ENCODE results near the gene CABLES1. TPM values are rescaled to one million over a fixed set of nuclear protein-coding genes. Genes with fewer than 3 reads are reported as not detected.
A peak's percentile ranks its signal among the peaks of the same experiment; 100 is the strongest.
"Not testable (repeated sequence)": the region's sequence is repeated elsewhere in the genome, so short reads cannot be mapped to it uniquely, and the experiment has no call there.

The CABLES1 gene
- total RNA-seq, 2 donors from 2014 or later, result 2.7 to 5.8 TPM

- Mint-ChIP-seq H3K27ac (peak overlapping the region; percentile 37), H3K27me3 (no peaks in the 10 kb centered on the region), H3K9me3 (no peaks in the 10 kb centered on the region), H3K4me3 (no peak overlapping the region), H3K4me1 (peaks cover 20% of the 10 kb centered on the region), H3K36me3 (ENCODE audit: low read depth) (no peaks in the 10 kb centered on the region)
- ATAC-seq (replicated peaks), result no peak
These were observed 99.3 kb downstream of the CABLES1 start for GRCh38 chr18:23234619-23235018.

- no peaks in the 10 kb centered on the region for H3K27me3 Mint-ChIP-seq
- no peaks in the 10 kb centered on the region for H3K9me3 Mint-ChIP-seq
- H3K4me3 Mint-ChIP-seq, result no peak overlapping the region
- ATAC-seq (replicated peaks), result no peak
- H3K27ac Mint-ChIP-seq, result no peak overlapping the region
- no peaks in the 10 kb centered on the region for H3K36me3 Mint-ChIP-seq (ENCODE audit: low read depth)
- H3K4me1 Mint-ChIP-seq, result peaks cover 20% of the 10 kb centered on the region
These were observed 100.1 kb downstream of the CABLES1 start for GRCh38 chr18:23235336-23235735.

- H3K27ac Mint-ChIP-seq, result no peak overlapping the region
- ATAC-seq (replicated peaks), result no peak
These were observed 100.6 kb downstream of the CABLES1 start for GRCh38 chr18:23235860-23236259.

DNA sequence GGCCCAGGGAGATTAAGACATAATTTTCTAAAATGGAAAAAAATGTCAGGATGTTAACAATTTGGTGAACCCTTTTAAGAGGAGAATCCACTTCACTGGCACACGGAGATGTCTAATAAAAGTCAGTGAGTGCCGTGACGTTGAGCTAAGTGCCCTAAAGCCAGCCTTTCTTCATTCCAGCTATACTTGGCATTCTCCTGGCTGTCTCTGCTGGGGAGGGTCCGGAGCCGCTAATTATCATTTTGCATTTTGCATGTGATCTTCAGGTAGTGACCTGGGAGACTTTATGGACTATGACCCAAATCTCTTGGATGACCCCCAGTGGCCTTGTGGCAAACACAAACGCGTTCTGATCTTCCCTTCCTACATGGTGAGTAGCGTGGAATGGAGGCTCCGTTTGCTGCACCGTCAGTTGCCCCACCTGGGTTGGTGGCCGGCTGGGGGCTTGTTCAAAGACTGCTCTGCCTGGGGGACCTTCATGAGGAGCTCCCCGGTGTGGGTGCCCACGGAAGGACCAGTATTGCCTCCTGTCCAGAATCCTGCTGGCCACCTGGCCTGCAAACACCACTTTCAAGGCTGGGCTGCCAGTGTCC lies 101.7 kb downstream of the CABLES1 start:
- ATAC-seq (replicated peaks), result no peak
- no peaks in the 10 kb centered on the region for H3K27me3 Mint-ChIP-seq
- no peaks in the 10 kb centered on the region for H3K9me3 Mint-ChIP-seq
- H3K4me3 Mint-ChIP-seq, result peak overlapping the region; percentile 72
- peaks cover 13% of the 10 kb centered on the region for H3K4me1 Mint-ChIP-seq
- H3K27ac Mint-ChIP-seq, result no peak overlapping the region
- no peaks in the 10 kb centered on the region for H3K36me3 Mint-ChIP-seq (ENCODE audit: low read depth)

More at GRCh38 chr18:23235860-23236259, 100.6 kb downstream of the CABLES1 start:
- H3K9me3 Mint-ChIP-seq, result no peaks in the 10 kb centered on the region
- H3K4me3 Mint-ChIP-seq, result no peak overlapping the region
- no peaks in the 10 kb centered on the region for H3K27me3 Mint-ChIP-seq
- no peaks in the 10 kb centered on the region for H3K36me3 Mint-ChIP-seq (ENCODE audit: low read depth)
- H3K4me1 Mint-ChIP-seq, result peaks cover 20% of the 10 kb centered on the region

DNA sequence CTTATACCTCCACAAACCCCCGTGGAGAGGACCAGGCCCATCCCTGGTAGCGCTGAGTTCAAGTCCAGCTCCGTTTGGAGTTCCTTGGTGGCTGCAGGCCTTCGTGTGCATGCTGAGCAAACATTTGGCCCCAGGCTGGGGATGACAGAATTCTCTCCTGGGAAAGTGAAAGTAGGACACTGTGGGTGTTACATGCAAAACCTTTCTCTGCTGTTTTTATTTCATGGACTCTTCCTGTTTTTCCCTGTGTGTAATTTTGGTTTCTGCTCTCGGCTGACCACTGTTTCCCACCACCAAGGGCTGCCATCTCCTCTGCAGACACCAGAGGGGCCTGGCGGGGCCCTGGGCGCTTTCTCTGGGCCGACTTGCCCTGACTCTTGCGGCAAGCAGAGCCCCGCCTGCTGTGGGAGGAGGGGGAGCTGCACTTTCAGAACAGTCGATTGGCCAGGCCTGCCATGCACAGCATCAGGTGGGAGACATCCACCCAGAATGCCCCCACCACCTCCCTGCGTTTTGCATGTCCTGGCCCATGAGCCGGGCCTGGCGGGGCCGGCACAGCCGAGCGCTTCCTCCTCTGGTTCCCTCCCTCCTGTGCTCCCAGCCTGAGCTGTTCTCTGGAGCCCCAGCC lies 102.4 kb downstream of the CABLES1 start:
- Mint-ChIP-seq H3K4me1 (peaks cover 10% of the 10 kb centered on the region), H3K36me3 (ENCODE audit: low read depth) (no peaks in the 10 kb centered on the region), H3K9me3 (no peaks in the 10 kb centered on the region), H3K27me3 (no peaks in the 10 kb centered on the region), H3K4me3 (peak overlapping the region; percentile 72), H3K27ac (peak overlapping the region; percentile 89)
- peak; percentile 89 for ATAC-seq (replicated peaks)

DNA sequence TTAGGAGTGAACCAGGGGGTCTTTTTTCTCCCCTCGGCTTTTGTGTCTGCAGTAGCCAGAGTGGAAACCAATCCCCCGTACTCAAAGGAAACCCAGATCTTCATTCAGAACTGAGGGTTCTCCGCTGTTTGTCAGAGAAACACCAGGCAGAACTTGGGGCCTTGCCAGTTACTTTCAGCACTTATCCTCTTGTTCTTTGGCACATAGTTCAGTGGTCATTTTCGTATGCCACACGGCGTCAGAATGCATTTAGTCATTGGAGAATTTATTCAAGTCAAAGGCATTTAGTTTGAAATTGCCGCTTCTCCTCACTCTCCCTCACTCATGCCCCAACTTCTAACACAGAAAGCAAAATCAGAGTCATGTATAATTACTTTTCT lies 102.9 kb downstream of the CABLES1 start:
- H3K27ac Mint-ChIP-seq, result peak overlapping the region; percentile 89
- ATAC-seq (replicated peaks), result no peak
- H3K27me3 Mint-ChIP-seq, result no peaks in the 10 kb centered on the region
- peak overlapping the region; percentile 72 for H3K4me3 Mint-ChIP-seq
- H3K4me1 Mint-ChIP-seq, result peaks cover 6% of the 10 kb centered on the region
- no peaks in the 10 kb centered on the region for H3K36me3 Mint-ChIP-seq (ENCODE audit: low read depth)
- no peaks in the 10 kb centered on the region for H3K9me3 Mint-ChIP-seq

DNA sequence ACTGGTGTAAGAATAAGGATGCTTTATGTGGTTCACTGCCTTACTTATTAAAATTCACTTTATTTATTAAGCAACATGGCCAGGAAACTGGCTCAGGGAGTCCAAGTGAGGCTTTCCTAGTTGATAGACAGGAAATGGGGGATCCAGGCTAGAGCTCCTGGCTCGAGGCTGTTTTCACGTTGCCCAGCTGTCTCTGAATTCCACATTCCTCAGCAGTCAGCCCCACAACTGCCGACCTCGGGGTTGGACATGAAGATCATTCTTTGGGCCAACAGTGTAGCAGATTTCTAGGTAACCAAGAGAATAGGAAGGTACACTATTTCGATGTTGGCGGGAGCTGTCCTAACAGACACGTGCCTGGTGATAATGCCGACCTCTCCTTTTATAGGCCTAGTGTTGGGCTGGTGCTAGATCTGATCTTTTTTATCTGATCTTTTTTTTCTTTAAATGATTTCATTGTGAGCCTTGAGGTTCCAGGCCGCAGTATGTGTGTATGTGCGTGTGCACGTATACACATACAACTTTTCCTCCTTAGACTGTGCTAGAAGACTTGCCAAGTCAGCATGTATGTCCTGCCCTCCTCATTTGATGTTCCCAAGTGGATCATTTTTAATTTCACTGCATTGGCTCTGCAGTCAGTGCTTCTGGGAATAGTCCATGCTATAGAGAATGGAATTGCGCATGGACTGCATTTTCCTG lies 103.5 kb downstream of the CABLES1 start:
- Mint-ChIP-seq H3K9me3 (no peaks in the 10 kb centered on the region), H3K4me3 (peak overlapping the region; percentile 72), H3K27ac (peak overlapping the region; percentile 89), H3K36me3 (ENCODE audit: low read depth) (no peaks in the 10 kb centered on the region), H3K27me3 (no peaks in the 10 kb centered on the region), H3K4me1 (peaks cover 6% of the 10 kb centered on the region)
- ATAC-seq (replicated peaks), result no peak

- H3K27me3 Mint-ChIP-seq, result no peaks in the 10 kb centered on the region
- H3K27ac Mint-ChIP-seq, result peak overlapping the region; percentile 14
- no peak for ATAC-seq (replicated peaks)
- H3K4me1 Mint-ChIP-seq, result peaks cover 6% of the 10 kb centered on the region
- no peaks in the 10 kb centered on the region for H3K36me3 Mint-ChIP-seq (ENCODE audit: low read depth)
- H3K4me3 Mint-ChIP-seq, result no peak overlapping the region
- no peaks in the 10 kb centered on the region for H3K9me3 Mint-ChIP-seq
These were observed 104.0 kb downstream of the CABLES1 start for GRCh38 chr18:23239350-23239692.

GRCh38 chr18:23239885-23240608 lies 104.8 kb downstream of the CABLES1 start:
- no peak overlapping the region for H3K4me3 Mint-ChIP-seq
- no peaks in the 10 kb centered on the region for H3K9me3 Mint-ChIP-seq
- no peak for ATAC-seq (replicated peaks)
- H3K36me3 Mint-ChIP-seq (ENCODE audit: low read depth), result no peaks in the 10 kb centered on the region
- peak overlapping the region; percentile 14 for H3K27ac Mint-ChIP-seq
- H3K4me1 Mint-ChIP-seq, result peaks cover 6% of the 10 kb centered on the region
- no peaks in the 10 kb centered on the region for H3K27me3 Mint-ChIP-seq

DNA sequence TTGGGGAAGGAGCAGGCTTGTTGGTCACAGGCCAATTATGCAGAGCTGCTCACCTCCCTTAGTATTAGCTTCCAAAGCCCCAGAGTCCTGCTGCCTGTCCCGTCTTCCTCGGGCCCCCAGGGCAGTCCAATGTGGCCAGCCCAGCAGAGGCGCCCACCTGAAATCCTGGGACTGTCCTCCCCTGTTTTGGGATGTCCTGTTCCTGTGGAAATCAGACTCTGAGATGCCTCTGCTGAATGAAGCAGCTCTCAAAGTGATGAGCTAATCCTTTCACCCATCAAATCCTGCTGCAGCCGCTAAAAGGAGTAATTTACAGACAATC lies 105.3 kb downstream of the CABLES1 start:
- H3K4me3 Mint-ChIP-seq, result no peak overlapping the region
- H3K9me3 Mint-ChIP-seq, result no peaks in the 10 kb centered on the region
- peaks cover 6% of the 10 kb centered on the region for H3K4me1 Mint-ChIP-seq
- ATAC-seq (replicated peaks), result no peak
- no peaks in the 10 kb centered on the region for H3K27me3 Mint-ChIP-seq
- no peak overlapping the region for H3K27ac Mint-ChIP-seq
- no peaks in the 10 kb centered on the region for H3K36me3 Mint-ChIP-seq (ENCODE audit: low read depth)

GRCh38 chr18:23241833-23242496 lies 106.7 kb downstream of the CABLES1 start:
- H3K4me1 Mint-ChIP-seq; H3K27me3 Mint-ChIP-seq; H3K9me3 Mint-ChIP-seq; H3K27ac Mint-ChIP-seq; H3K36me3 Mint-ChIP-seq (ENCODE audit: low read depth); H3K4me3 Mint-ChIP-seq; ATAC-seq (replicated peaks): not testable (repeated sequence)

GRCh38 chr18:23243178-23243577 lies 107.9 kb downstream of the CABLES1 start:
- no peak for ATAC-seq (replicated peaks)
- no peaks in the 10 kb centered on the region for H3K27me3 Mint-ChIP-seq
- no peak overlapping the region for H3K4me3 Mint-ChIP-seq
- H3K36me3 Mint-ChIP-seq (ENCODE audit: low read depth), result no peaks in the 10 kb centered on the region
- no peaks in the 10 kb centered on the region for H3K9me3 Mint-ChIP-seq
- no peak overlapping the region for H3K27ac Mint-ChIP-seq
- H3K4me1 Mint-ChIP-seq, result peaks cover 4% of the 10 kb centered on the region

- Mint-ChIP-seq H3K4me1 (no peaks in the 10 kb centered on the region), H3K36me3 (ENCODE audit: low read depth) (no peaks in the 10 kb centered on the region), H3K4me3 (no peak overlapping the region), H3K27ac (no peak overlapping the region), H3K27me3 (no peaks in the 10 kb centered on the region), H3K9me3 (no peaks in the 10 kb centered on the region)
- no peak for ATAC-seq (replicated peaks)
These were observed 108.5 kb downstream of the CABLES1 start for GRCh38 chr18:23243816-23244215.

DNA sequence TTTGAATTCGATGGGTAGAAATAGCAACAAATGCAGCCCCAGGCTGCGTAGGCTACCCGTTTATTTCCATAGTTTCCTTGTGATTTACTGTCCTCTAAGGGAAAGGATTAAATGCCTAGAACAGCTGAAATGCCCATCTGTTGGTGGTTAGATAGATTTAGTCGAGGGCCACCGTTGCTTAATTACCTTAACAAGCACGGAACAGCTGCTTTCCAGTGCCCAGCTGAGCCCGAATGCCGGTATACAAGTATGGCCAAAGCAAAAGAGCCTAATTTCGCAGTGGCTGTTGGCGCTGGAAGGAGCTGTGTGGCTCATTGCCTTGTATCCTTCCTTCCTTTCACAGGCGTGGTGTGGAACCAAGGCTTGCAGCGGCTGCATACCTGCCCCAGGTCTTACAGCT lies 109.1 kb downstream of the CABLES1 start:
- no peaks in the 10 kb centered on the region for H3K27me3 Mint-ChIP-seq
- no peak overlapping the region for H3K4me3 Mint-ChIP-seq
- H3K4me1 Mint-ChIP-seq, result no peaks in the 10 kb centered on the region
- no peak for ATAC-seq (replicated peaks)
- no peaks in the 10 kb centered on the region for H3K9me3 Mint-ChIP-seq
- no peaks in the 10 kb centered on the region for H3K36me3 Mint-ChIP-seq (ENCODE audit: low read depth)
- no peak overlapping the region for H3K27ac Mint-ChIP-seq
